Activated naive CD4-positive, alpha-beta T cell treated with anti-CD3 and anti-CD28 coated beads for 36 hours (primary cell): ENCODE results near the gene TXNDC8. TPM values are rescaled to one million over a fixed set of nuclear protein-coding genes. Genes with fewer than 3 reads are reported as not detected.
A peak's percentile ranks its signal among the peaks of the same experiment; 100 is the strongest.
"Not testable (repeated sequence)": the region's sequence is repeated elsewhere in the genome, so short reads cannot be mapped to it uniquely, and the experiment has no call there.

Experiments
- CTCF ChIA-PET: fragments of 350-600 bp; sonication (Branson Sonifier 250); formaldehyde crosslinking; loops from one replicate; lab custom pipeline; 2021; ENCODE audit warnings: antibody characterized with exemption; lab: Charles Lee
- DNase-seq: peaks from one replicate; pipeline ENCODE4 v3.0.0-alpha.2; 2020
- H3K27ac Mint-ChIP-seq: one replicate; pipeline ENCODE4 v1.8.0; 2021; ENCODE audit warnings: mild to moderate bottlenecking, mixed read lengths
- H3K27me3 Mint-ChIP-seq: one replicate; pipeline ENCODE4 v1.8.0; 2021; ENCODE audit warnings: low read depth, mixed read lengths
- H3K36me3 Mint-ChIP-seq: one replicate; pipeline ENCODE4 v1.8.0; 2021; ENCODE audit warnings: low read depth, mixed read lengths
- H3K4me1 Mint-ChIP-seq: one replicate; pipeline ENCODE4 v1.8.0; 2021; ENCODE audit warnings: low read depth, mixed read lengths
- H3K4me3 Mint-ChIP-seq: one replicate; pipeline ENCODE4 v1.8.0; 2021; ENCODE audit warnings: mild to moderate bottlenecking, moderate library complexity, mixed read lengths
- H3K9me3 Mint-ChIP-seq: one replicate; pipeline ENCODE4 v1.8.0; 2021; ENCODE audit warnings: mixed read lengths
- intact Hi-C: fragments of 100-400 bp; cut with micrococcal nuclease; formaldehyde crosslinking; loops from one replicate; pipeline ENCODE4 v1.15.1; 2023
- total RNA-seq, 2 experiments: library from RNA; stranded (reverse); gene quantifications; one replicate each; pipeline ENCODE4 v1.2.3, GENCODE V29; 2021

Gene TXNDC8
- not detected for total RNA-seq

DNA sequence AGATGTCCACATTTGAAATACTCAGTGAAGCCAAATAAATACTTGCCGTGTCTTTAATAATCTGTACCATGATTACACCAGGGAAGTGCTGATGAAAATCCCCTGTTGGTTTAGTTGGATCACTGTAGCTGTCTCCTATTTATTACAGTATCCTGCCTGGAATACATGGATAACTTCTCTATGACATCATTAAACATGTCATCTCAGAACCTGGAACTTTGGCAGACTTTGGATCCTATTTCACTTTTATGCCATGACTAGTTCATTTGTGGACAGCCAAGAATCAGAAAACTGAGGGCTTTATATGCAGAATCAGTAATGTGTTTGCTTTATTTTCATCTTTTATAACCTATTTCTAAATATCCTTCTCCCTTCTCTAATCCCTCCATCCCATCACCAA lies at the start of gene TXNDC8:
TXNDC8 (minus strand) TSS at position 137 of the 400 bp plus-strand sequence.
- DNase-seq = no peak
- H3K9me3 Mint-ChIP-seq = no peaks in the 10 kb centered on the region
- no peak within 1 kb of the TSS for H3K27ac Mint-ChIP-seq
- H3K36me3 Mint-ChIP-seq = no peaks in the 10 kb centered on the region
- H3K4me3 Mint-ChIP-seq = no peak within 1 kb of the TSS
- H3K4me1 Mint-ChIP-seq = no peaks in the 10 kb centered on the region
- CTCF ChIA-PET = no interaction called here
- intact Hi-C loops = no loop called here
- peaks cover 2% of the 10 kb centered on the region for H3K27me3 Mint-ChIP-seq

DNA sequence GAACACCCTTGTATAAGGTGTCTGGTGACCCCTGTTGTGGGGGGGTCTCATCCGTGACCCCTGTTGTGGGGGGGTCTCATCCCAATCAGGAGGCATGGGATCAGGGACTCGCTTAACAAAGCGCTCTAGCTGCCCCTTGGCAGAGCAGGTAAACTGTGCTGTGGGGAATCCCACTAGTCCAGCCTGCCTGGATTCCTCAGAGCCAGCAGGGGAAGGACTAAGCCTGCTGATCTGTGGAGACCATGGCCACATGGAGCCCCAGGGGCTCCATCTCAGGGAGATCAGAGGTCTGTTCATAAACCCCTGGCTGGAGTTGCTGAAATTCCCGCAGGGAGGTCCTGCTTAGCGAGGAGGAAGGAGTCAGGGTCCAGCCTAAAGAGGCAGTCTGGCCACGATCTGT lies 45.8 kb upstream of the TXNDC8 start:
- H3K9me3 Mint-ChIP-seq = peaks cover 1% of the 10 kb centered on the region
- H3K4me3 Mint-ChIP-seq = no peak overlapping the region
- peaks cover 10% of the 10 kb centered on the region for H3K27me3 Mint-ChIP-seq
- intact Hi-C loops = no loop called here
- no peaks in the 10 kb centered on the region for H3K4me1 Mint-ChIP-seq
- H3K27ac Mint-ChIP-seq = no peak overlapping the region
- CTCF ChIA-PET = no interaction called here
- no peak for DNase-seq
- H3K36me3 Mint-ChIP-seq = no peaks in the 10 kb centered on the region

DNA sequence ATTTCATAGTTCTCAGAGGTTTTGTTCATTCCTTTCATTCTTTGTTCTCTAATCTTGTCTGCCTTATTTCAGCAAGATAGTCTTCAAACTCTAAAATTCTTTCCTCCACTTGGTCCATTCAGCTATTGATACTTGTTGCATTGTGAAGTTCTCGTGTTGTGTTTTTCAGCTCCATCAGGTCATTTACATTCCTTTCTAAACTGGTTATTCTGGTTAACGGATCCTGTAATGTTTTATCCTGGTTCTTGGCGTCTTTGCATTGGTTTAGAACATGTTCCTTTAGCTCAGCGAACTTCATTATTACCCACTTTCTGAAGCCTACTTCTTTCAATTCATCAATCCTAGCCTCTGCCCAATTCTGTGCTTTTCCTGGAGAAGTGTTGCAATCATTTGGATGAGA lies 45.1 kb upstream of the TXNDC8 start:
- Mint-ChIP-seq H3K4me3 (no peak overlapping the region), H3K9me3 (peaks cover 1% of the 10 kb centered on the region), H3K36me3 (no peaks in the 10 kb centered on the region), H3K4me1 (no peaks in the 10 kb centered on the region), H3K27ac (no peak overlapping the region), H3K27me3 (peaks cover 10% of the 10 kb centered on the region)
- no peak for DNase-seq
- CTCF ChIA-PET = no interaction called here
- intact Hi-C loops = no loop called here

DNA sequence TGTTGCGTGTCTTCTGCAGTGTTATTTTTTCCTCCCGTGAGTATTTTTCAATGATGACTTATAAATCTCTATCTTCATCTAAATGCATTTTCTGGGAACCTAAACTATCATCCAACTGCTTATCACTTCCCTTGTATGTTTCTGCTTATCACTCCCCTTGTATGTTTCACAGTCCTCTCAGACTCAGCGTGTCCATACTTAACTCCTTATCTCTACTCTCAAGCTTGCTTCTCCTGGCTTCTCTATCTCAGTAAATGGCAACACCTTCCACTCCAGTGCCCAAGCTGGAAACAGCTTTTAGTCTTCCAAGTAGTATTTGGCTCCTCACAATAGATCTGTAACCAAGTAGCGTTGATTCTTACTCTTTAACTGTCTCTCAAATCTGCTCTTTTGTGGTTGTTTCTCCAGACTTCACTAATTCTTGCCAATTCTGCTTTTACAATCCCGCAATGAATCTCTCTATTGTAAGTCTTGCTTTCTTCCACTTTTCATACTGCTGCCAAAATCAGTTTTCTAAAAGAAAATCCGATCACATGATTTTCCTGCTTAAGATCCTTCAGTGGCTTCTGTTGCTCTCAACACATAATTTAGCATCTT lies 33.8 kb upstream of the TXNDC8 start:
- Mint-ChIP-seq H3K36me3 (no peaks in the 10 kb centered on the region), H3K27ac (no peak overlapping the region), H3K27me3 (no peaks in the 10 kb centered on the region), H3K9me3 (no peaks in the 10 kb centered on the region), H3K4me1 (no peaks in the 10 kb centered on the region), H3K4me3 (no peak overlapping the region)
- CTCF ChIA-PET = no interaction called here
- no peak for DNase-seq
- intact Hi-C loops = no loop called here

DNA sequence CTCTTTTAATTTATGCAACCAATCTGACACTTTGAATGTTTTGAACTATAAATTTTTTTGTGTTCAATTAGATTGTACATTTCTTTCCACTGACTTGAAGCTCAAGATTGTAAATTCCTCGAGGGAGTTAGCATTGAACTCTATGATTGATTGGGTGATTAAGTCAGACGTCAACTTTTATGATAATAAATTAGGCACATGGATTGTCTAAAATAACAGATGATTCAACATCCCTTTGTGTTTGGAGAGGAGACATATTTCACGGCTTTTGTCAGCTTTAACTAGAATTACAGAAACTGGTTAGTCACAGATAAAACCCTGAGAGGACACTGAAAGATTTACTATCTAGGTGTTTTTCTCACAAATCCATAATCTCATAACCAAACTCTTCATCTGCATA lies 32.7 kb upstream of the TXNDC8 start:
- Mint-ChIP-seq H3K4me1 (no peaks in the 10 kb centered on the region), H3K4me3 (no peak overlapping the region), H3K27ac (no peak overlapping the region), H3K27me3 (peaks cover 2% of the 10 kb centered on the region), H3K9me3 (no peaks in the 10 kb centered on the region), H3K36me3 (no peaks in the 10 kb centered on the region)
- no peak for DNase-seq
- intact Hi-C loops = no loop called here
- CTCF ChIA-PET = no interaction called here

DNA sequence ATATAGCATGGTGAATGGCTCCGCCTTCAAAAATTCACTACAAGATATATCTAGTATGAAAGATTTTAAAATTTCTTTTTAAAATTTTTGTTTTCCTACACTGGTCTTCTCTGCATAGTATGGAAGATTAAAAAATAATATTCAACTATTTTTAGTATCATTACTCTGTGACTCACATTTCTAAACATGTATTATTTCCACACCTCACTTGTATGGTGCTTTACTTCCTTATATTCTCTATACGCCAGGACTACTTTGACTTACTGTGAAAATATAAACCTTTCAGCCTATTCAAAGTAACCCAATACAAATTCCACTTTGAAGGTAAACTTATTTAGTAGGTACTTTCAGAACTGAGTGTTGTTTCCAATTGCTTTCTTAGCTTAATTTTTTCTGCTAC lies 26.8 kb upstream of the TXNDC8 start:
- no peak for DNase-seq
- intact Hi-C loops = no loop called here
- Mint-ChIP-seq H3K27ac (no peak overlapping the region), H3K27me3 (peaks cover 2% of the 10 kb centered on the region), H3K4me3 (no peak overlapping the region), H3K36me3 (no peaks in the 10 kb centered on the region), H3K9me3 (no peaks in the 10 kb centered on the region), H3K4me1 (no peaks in the 10 kb centered on the region)
- CTCF ChIA-PET = no interaction called here

DNA sequence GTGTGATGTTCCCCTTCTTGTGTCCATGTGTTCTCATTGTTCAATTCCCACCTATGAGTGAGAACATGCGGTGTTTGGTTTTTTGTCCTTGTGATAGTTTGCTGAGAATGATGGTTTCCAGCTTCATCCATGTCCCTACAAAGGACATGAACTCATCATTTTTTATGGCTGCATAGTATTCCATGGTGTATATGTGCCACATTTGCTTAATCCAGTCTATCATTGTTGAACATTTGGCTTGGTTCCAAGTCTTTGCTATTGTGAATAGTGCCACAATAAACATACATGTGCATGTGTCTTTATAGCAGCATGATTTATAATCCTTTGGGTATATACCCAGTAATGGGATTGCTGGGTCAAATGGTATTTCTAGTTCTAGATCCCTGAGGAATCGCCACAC lies 21.3 kb upstream of the TXNDC8 start:
- H3K4me1 Mint-ChIP-seq, H3K4me3 Mint-ChIP-seq, H3K27ac Mint-ChIP-seq, CTCF ChIA-PET, H3K36me3 Mint-ChIP-seq, intact Hi-C loops, H3K9me3 Mint-ChIP-seq, H3K27me3 Mint-ChIP-seq, DNase-seq: not testable (repeated sequence)

DNA sequence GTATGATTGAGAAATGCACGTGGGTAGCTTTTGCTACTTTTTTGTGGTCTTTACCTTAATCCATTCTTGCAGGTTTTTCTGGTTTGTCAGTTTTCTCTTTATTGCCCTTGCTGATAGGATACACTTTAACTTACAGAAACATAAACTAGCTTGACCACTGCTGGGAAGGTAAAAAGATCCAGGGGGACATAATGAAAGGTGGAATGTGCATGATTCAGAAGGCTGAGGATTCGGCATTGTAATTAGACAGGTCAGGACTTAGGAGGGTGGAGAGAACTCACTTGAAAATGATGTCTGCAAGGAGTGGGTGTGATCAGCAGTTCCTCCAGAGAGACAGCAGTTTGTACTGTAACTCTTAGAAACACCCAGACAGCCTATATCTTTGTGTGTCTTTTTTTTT lies 19.8 kb upstream of the TXNDC8 start:
- CTCF ChIA-PET = no interaction called here
- H3K36me3 Mint-ChIP-seq = no peaks in the 10 kb centered on the region
- no peaks in the 10 kb centered on the region for H3K9me3 Mint-ChIP-seq
- no peak for DNase-seq
- H3K4me1 Mint-ChIP-seq = no peaks in the 10 kb centered on the region
- H3K27me3 Mint-ChIP-seq = no peaks in the 10 kb centered on the region
- H3K27ac Mint-ChIP-seq = no peak overlapping the region
- intact Hi-C loops = no loop called here
- no peak overlapping the region for H3K4me3 Mint-ChIP-seq

DNA sequence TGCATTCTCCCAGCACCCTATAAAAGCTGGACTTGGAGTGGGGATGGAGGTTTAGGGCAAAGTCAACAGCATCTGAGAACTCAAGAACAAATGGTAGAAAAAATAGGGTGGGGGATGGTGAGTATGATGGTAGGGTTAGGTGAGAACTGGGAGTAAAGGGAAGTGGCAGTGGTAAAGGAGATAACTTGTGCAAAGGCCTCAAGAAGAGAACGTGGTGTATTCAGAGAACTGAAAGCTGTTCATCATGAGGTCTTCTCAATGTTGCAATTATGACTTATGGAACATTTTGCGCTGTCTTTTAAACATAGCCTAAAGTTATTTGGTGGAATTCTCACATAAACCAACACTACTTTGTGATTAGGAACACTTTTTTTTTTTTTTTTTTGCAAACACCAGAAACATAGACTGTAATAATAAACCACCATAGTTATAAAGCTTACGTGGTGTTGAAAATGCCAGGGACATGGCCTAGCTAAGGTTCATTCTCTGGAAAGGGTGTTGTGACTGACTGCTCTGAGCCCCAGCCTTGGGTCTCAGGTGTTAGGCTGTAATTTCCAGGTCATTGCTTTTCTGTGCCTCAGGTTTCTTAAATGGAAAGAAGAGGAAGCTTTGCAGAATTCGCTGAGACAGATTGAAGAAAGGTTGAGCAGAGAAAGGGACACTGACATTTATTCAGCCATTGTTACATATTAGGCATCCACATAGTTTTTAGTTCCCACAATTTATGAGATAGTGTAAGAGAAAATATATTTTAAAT lies 19.2 kb upstream of the TXNDC8 start:
- intact Hi-C loops = no loop called here
- Mint-ChIP-seq H3K36me3 (no peaks in the 10 kb centered on the region), H3K27me3 (no peaks in the 10 kb centered on the region), H3K9me3 (no peaks in the 10 kb centered on the region), H3K4me3 (no peak overlapping the region), H3K4me1 (no peaks in the 10 kb centered on the region), H3K27ac (no peak overlapping the region)
- CTCF ChIA-PET = no interaction called here
- no peak for DNase-seq

DNA sequence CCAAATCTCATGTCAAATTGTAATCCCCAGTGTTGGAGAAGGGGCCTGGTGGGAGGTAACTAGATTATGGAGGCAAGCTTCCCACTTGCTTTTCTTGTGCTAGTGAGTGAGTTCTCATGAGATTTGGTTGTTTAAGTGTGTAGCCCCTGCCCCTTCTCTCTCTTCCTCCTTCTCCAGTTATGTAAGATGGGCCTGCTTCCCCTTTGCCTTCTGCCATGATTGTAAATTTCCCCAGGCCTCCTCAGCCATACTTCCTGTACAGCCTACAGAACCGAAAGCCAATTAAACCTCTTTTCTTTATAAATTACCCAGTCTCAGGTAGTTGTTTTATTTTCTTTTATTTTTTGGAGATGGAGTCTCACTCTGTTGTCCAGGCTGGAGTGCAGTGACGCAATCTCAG lies 18.2 kb upstream of the TXNDC8 start:
- Mint-ChIP-seq H3K27me3 (no peaks in the 10 kb centered on the region), H3K4me1 (no peaks in the 10 kb centered on the region), H3K36me3 (no peaks in the 10 kb centered on the region), H3K4me3 (no peak overlapping the region), H3K9me3 (no peaks in the 10 kb centered on the region), H3K27ac (no peak overlapping the region)
- DNase-seq = no peak
- CTCF ChIA-PET = no interaction called here
- intact Hi-C loops = no loop called here

DNA sequence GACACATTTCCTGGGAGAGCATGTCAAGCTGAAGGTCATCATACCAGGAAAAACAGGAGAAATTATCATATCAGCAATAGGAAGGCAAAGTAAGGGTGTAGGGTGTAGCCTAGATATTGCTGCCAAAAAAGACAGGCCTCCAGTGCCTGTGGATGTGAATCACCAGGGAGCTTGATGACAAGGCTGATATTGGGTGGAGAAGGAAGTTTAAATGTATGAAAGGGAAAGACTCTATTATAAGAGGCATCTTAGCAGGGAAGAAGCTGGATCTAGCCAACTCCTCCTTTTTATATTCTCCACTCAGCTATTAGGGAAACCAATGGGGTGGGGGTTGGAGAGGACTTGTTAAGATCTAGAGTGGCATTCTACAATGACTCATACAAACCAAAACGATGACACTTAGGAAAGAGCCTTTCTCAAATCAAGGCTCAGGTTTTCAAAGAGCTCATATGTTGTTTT lies 13.4 kb upstream of the TXNDC8 start:
- H3K27ac Mint-ChIP-seq = no peak overlapping the region
- CTCF ChIA-PET = no interaction called here
- no peaks in the 10 kb centered on the region for H3K9me3 Mint-ChIP-seq
- no peak overlapping the region for H3K4me3 Mint-ChIP-seq
- DNase-seq = peak; percentile 4
- H3K4me1 Mint-ChIP-seq = no peaks in the 10 kb centered on the region
- H3K36me3 Mint-ChIP-seq = no peaks in the 10 kb centered on the region
- no peaks in the 10 kb centered on the region for H3K27me3 Mint-ChIP-seq
- intact Hi-C loops = no loop called here

DNA sequence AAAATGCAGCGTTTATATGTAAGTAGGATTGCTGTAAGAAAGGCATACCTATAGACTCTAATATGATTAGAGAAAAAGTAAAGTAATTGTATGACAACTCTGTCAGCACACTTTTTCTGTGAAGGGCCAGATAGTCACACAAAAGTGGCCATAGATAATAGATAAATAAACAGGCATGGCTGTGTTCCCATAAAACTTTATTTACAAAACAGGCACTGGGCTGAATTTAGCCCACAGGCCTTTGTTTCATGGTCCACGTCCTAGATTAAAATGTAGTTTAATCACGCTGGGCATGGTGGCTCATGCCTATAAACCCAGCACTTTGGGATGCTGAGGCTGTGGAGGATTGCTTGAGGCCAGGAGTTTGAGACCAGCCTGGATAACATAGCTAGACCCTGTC lies 8.7 kb upstream of the TXNDC8 start:
- no peaks in the 10 kb centered on the region for H3K36me3 Mint-ChIP-seq
- peaks cover 2% of the 10 kb centered on the region for H3K27me3 Mint-ChIP-seq
- no peak overlapping the region for H3K27ac Mint-ChIP-seq
- no peaks in the 10 kb centered on the region for H3K9me3 Mint-ChIP-seq
- DNase-seq = no peak
- intact Hi-C loops = no loop called here
- no peak overlapping the region for H3K4me3 Mint-ChIP-seq
- H3K4me1 Mint-ChIP-seq = no peaks in the 10 kb centered on the region
- CTCF ChIA-PET = no interaction called here

DNA sequence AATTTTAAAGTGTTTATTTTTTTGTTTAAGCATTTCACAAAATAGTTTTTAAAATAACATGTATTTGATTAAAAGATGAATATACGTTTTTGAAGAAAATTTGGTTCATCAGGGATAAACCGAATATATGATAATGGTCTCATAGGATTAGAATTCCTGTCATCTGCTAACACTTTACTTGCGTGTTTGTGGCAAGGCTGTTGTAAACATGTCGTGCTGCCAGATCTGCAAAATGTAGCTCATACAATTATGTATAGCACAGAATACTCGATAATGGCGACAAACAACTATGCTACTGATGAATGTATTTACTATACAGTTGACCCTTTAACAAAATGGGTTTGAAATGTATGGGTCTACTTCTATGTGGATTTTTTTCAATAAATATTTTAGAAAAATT lies 7.2 kb upstream of the TXNDC8 start:
- Mint-ChIP-seq H3K4me3 (no peak overlapping the region), H3K27me3 (peaks cover 2% of the 10 kb centered on the region), H3K4me1 (no peaks in the 10 kb centered on the region), H3K36me3 (no peaks in the 10 kb centered on the region), H3K9me3 (no peaks in the 10 kb centered on the region), H3K27ac (no peak overlapping the region)
- DNase-seq = no peak
- CTCF ChIA-PET = interaction anchor here (0.6 kb wide), 1 partner anchor 29 kb away, joined by 3 read pairs; no protein-coding TSS in a partner anchor
- intact Hi-C loops = no loop called here
